Measurements from ENCODE around the gene DNAJB11.
"Not testable (repeated sequence)": the region's sequence is repeated elsewhere in the genome, so short reads cannot be mapped to it uniquely, and the experiment has no call there.

Gene DNAJB11

DNA sequence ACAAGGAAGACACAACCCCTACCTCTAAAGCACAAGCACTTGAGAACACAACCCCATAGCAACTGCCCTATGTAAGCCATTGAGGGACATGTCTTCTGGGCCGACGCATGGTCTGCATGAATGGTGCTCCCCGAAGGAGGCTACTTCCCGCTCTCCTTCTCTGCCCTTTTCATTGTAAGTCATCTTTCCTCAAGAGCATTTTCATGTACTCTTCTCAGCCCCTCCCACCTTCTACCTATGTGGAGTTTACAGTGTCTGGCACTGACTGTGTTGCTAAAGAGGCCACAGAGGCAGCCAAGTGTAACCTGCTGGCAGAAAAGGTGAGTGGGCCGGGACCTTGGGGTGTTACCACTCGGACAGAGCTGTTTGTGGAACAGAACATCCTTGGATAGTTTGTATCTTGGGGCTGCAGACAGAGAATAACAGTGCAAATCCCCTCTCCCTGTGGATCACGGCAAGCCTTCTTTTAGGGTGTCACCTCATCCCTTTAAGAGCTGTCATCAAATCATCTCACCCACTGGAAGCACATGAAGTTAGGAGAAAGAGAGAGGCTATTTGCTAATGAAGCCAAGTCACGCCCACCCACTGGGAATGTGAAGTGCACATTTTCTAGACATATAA lies 47.9 kb downstream of the DNAJB11 start:
- DNase-seq (ENCODE audit: low spot score), result no peak

DNA sequence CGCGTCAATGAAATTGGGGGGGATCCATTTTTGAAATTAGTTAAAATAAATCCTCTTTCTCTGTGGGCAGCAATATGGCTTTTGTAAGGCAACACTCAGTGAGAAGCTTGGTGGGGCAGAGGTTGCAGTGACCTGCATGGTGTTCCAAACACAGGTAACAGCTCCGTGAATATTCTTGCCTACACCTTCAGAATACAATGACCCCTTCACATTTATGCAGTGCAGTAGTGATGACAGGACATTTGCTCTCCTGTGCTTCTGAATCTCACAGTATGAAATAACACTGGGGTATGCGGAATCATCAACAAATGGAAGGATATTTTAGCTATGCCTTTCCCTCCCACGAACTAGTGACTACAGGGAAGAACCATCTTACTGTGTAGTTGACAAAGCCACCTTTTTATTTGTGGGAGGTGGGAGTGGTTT lies 49.3 kb downstream of the DNAJB11 start:
- no peak for DNase-seq (ENCODE audit: low spot score)

GRCh38 chr3:186620213-186621092 lies 49.9 kb downstream of the DNAJB11 start:
- no peak for DNase-seq (ENCODE audit: low spot score)

DNA sequence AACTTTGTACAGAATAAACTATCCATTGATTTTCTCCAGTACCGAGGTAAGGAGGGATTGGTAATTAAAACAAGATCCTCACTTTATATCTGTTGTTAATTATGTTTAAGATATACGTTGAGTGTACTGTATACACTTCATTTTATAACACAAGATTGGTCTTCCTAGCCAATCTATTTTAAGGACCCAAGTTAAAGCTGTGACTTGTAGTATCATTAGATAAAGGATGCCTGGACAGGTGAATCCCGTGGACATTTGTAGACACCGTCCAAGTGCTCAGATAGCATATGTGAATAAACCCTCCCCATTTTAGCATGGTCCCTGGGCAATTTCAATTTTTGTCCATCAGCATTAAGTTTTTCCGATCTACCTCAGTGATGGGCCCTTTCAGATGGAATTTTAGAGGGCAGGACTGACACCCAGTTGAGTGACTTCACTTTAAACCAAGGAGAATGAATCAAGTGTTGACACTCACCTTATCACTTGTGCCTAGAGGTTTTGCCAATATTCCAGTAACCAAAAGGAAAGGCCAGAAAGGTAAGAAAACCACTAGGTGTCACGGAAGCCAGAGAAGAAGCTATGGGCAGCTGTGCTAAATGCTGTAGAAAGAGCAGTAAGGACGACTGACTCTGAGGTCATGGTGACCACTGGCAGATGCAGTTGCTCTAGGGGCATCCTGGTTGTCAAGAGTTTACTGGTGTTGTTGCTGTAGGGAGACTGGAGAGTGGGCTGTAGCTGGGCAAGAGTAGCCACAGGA lies 51.6 kb downstream of the DNAJB11 start:
- DNase-seq (ENCODE audit: low spot score), result no peak

- DNase-seq (ENCODE audit: low spot score), result no peak
Measured at GRCh38 chr3:186622651-186623310, 52.3 kb downstream of the DNAJB11 start.

GRCh38 chr3:186624598-186624997 lies 54.1 kb downstream of the DNAJB11 start:
- no peak for DNase-seq (ENCODE audit: low spot score)

DNA sequence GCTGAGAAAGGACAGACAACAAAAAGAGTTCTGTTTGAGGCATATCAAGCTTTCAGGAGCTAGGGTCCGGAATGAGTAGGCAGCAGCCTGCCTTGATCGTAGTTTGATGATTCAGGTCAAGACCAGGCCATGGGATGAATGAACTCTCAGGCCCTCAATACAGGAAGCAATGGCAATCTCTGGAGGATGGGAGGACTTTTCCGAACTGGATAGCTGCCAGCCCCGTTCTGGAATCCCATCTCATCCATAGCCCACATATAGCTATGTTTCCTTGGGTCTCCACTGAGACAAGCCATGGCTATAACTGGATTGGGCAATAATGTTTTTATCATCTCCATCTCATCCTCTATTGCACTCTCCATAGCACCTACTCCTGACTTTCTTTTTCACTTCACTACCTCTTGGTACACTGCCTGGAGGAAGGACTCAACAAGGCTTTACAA lies 55.1 kb downstream of the DNAJB11 start:
- no peak for DNase-seq (ENCODE audit: low spot score)

- no peak for DNase-seq (ENCODE audit: low spot score)
Measured at GRCh38 chr3:186626254-186626847, 55.8 kb downstream of the DNAJB11 start.

- no peak for DNase-seq (ENCODE audit: low spot score)
Measured at GRCh38 chr3:186627852-186628414, 57.4 kb downstream of the DNAJB11 start.

- no peak for DNase-seq (ENCODE audit: low spot score)
Measured at GRCh38 chr3:186628756-186629155, 58.2 kb downstream of the DNAJB11 start.

- DNase-seq (ENCODE audit: low spot score), result no peak
Measured at GRCh38 chr3:186630950-186631641, 60.6 kb downstream of the DNAJB11 start.

GRCh38 chr3:186633481-186633880 lies 63.0 kb downstream of the DNAJB11 start:
- no peak for DNase-seq (ENCODE audit: low spot score)

DNA sequence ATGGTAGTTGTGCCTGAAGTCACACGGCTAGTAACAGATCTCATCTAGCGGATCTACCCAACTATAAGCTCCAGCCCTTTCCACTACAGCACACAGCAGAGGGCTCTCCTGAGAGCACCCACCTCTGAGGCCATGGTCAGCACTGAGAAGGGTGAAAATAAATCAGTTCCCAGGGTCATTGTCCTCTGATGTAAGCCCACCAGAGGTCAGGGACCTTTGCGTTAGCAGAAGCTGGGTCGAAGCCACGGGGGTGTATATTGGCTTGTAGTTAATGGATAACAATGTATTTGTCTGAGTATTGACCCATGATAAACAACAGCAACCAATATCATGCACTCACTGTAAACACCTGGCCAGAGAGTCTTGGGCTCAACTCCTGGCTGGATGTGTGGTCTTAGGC lies 63.7 kb downstream of the DNAJB11 start:
- DNase-seq (ENCODE audit: low spot score), result not testable (repeated sequence)

All from AG20443 (cell line).